Right cardiac atrium (tissue), 5 donors: ENCODE data around the gene ERGIC3. TPM values are rescaled to one million over a fixed set of nuclear protein-coding genes. Genes with fewer than 3 reads are reported as not detected.
A peak's percentile ranks its signal among the peaks of the same experiment; 100 is the strongest.

Experiments used
- ATAC-seq, 2 donors: fragments of 200-7000 bp; cut with Tn5 transposase; one replicate each; pipeline versions ENCODE4 v1.8.0 to v1.9.1; 2020; ENCODE audit warnings: moderate library complexity in 2 of 2, mild to moderate bottlenecking in 1 of 2
- DNase-seq, 3 donors: peaks; one replicate each; pipeline ENCODE4 v3.0.0-alpha.2; 2020
- H3K27ac ChIP-seq: one replicate; pipeline ENCODE4 v1.5.1; 2013; ENCODE audit warnings: mild to moderate bottlenecking, low read length, control low read depth, moderate library complexity
- H3K27me3 ChIP-seq: one replicate; pipeline ENCODE4 v1.6.1; 2013; ENCODE audit not compliant: control insufficient read depth, insufficient read depth
- H3K4me1 ChIP-seq: one replicate; pipeline ENCODE4 v1.6.1; 2013; ENCODE audit warnings: low read length; ENCODE audit not compliant: control insufficient read depth, insufficient read depth
- H3K4me3 ChIP-seq: one replicate; pipeline ENCODE4 v1.5.1; 2013; ENCODE audit warnings: low read length, control low read depth
- H3K9me3 ChIP-seq: one replicate; pipeline ENCODE4 v1.6.1; 2013; ENCODE audit warnings: low read length; ENCODE audit not compliant: control insufficient read depth
- WGBS: extraction: QIAGEN DNeasy Blood & Tissue Kit; methylation state at CpG from one replicate; pipeline ENCODE4 v1.1.7; 2013; 5-methylcytosine and 5-hydroxymethylcytosine counted together
- intact Hi-C, 4 donors: fragments of 100-400 bp; cut with DNase I; formaldehyde crosslinking; loops; one replicate each; pipeline versions ENCODE4 v1.11.0 to v1.14.0; 2022 to 2023
- long read RNA-seq, 4 donors: library from polyadenylated mRNA; unstranded; transcript quantifications; one replicate each; pipeline ENCODE4 v2.0.0, GENCODE V29; 2020 to 2021
- polyA plus RNA-seq: library from polyadenylated mRNA; stranded (reverse); fragments of 200-250 nt; gene quantifications from one replicate; pipeline ENCODE4 v1.2.3, GENCODE V29; 2013
- total RNA-seq, 4 donors: library from RNA; stranded (reverse); fragmentation: NEBNext Ultra II Directional; extraction: Animal tissue kit (Norgen Biotek cat#: 25700); gene quantifications; one replicate each; pipeline ENCODE4 v1.2.1, GENCODE V29; 2021
- donor health status: healthy with polysubstance abuse.
- donor health status: DM: no; HTN: yes; CAD: no.
- donor health status: DM: no; HTN: no; CAD: no.
- donor health status: DM: no; HTN: yes; CAD: no; lungs with severe emphysema.
- donor health status: DM: yes; HTN: yes; CAD: no.

Gene ERGIC3
- total RNA-seq: 100 to 1,000 TPM; 129 to 138 (median 133) TPM
- 83.7 TPM for polyA plus RNA-seq
- long read RNA-seq, donor 1, transcript ERGIC3-202 (13 exons, 1,359 nt): major isoform, 209 of 225 reads
- long read RNA-seq, donor 1, partial matches to known transcripts: 5 of 225 reads
- long read RNA-seq, donor 1, other reads (novel, unspliced or antisense): 10 of 225 reads
- long read RNA-seq, donor 2, transcript ERGIC3-202 (13 exons, 1,359 nt): major isoform, 95 of 109 reads
- long read RNA-seq, donor 2, partial matches to known transcripts: 5 of 109 reads
- long read RNA-seq, donor 2, other reads (novel, unspliced or antisense): 8 of 109 reads
- long read RNA-seq, donor 3, transcript ERGIC3-202 (13 exons, 1,359 nt): major isoform, 501 of 546 reads
- long read RNA-seq, donor 3, partial matches to known transcripts: 10 of 546 reads
- long read RNA-seq, donor 3, other reads (novel, unspliced or antisense): 33 of 546 reads
- long read RNA-seq, donor 4, transcript ERGIC3-202 (13 exons, 1,359 nt): major isoform, 122 of 135 reads
- long read RNA-seq, donor 4, partial matches to known transcripts: 6 of 135 reads
- long read RNA-seq, donor 4, other reads (novel, unspliced or antisense): 5 of 135 reads

GRCh38 chr20:35541783-35542662, at the start of gene ERGIC3:
Gene ERGIC3, plus strand, starts transcription at chr20:35542078. Its CDS starts 20 bp downstream, at chr20:35542098.
- H3K27ac ChIP-seq: peak within 1 kb of the TSS; percentile 7
- peak; percentile 98 to 99 (median 99) for DNase-seq
- peaks cover 8% of the 10 kb centered on the region for H3K4me1 ChIP-seq
- H3K4me3 ChIP-seq: peak within 1 kb of the TSS; percentile 79
- intact Hi-C loops: no loop called here
- no peaks in the 10 kb centered on the region for H3K9me3 ChIP-seq
- WGBS: 4% methylated on average over 57 of the region's 57 CpGs
- ATAC-seq: peak; percentile 99
- H3K27me3 ChIP-seq: no peaks in the 10 kb centered on the region

- H3K4me1 ChIP-seq: peaks cover 2% of the 10 kb centered on the region
- no peak for ATAC-seq
- 96% methylated on average over 6 of the region's 6 CpGs for WGBS
- DNase-seq: no peak
- H3K4me3 ChIP-seq: no peak overlapping the region
- no peaks in the 10 kb centered on the region for H3K9me3 ChIP-seq
- no peaks in the 10 kb centered on the region for H3K27me3 ChIP-seq
- intact Hi-C loops: no loop called here
- no peak overlapping the region for H3K27ac ChIP-seq
Observed at GRCh38 chr20:35492352-35492751, 49.5 kb upstream of the ERGIC3 start.

GRCh38 chr20:35496481-35496880, 45.4 kb upstream of the ERGIC3 start:
- no peaks in the 10 kb centered on the region for H3K27me3 ChIP-seq
- no peaks in the 10 kb centered on the region for H3K9me3 ChIP-seq
- no peak overlapping the region for H3K27ac ChIP-seq
- DNase-seq (no peak), ATAC-seq (no peak)
- H3K4me3 ChIP-seq: no peak overlapping the region
- H3K4me1 ChIP-seq: peaks cover 2% of the 10 kb centered on the region
- intact Hi-C loops: no loop called here
- 94% methylated on average over 3 of the region's 3 CpGs for WGBS

GRCh38 chr20:35497320-35497719, 44.6 kb upstream of the ERGIC3 start:
- no peaks in the 10 kb centered on the region for H3K27me3 ChIP-seq
- WGBS: 68% methylated on average over 5 of the region's 5 CpGs
- intact Hi-C loops: no loop called here
- DNase-seq (peak in 1 of 3 donors; percentile 65), ATAC-seq (peak; percentile 13 to 28)
- no peaks in the 10 kb centered on the region for H3K9me3 ChIP-seq
- peaks cover 2% of the 10 kb centered on the region for H3K4me1 ChIP-seq
- H3K27ac ChIP-seq: peak overlapping the region; percentile 12
- no peak overlapping the region for H3K4me3 ChIP-seq

GRCh38 chr20:35497780-35498189, 44.1 kb upstream of the ERGIC3 start:
- ATAC-seq (peak; percentile 91 to 97), DNase-seq (peak; percentile 86 to 94 (median 94))
- Histone ChIP-seq H3K4me1 (peaks cover 2% of the 10 kb centered on the region), H3K27ac (no peak overlapping the region), H3K27me3 (no peaks in the 10 kb centered on the region), H3K4me3 (no peak overlapping the region), H3K9me3 (no peaks in the 10 kb centered on the region)
- 69% methylated on average over 9 of the region's 9 CpGs for WGBS
- intact Hi-C loops: no loop called here

DNA sequence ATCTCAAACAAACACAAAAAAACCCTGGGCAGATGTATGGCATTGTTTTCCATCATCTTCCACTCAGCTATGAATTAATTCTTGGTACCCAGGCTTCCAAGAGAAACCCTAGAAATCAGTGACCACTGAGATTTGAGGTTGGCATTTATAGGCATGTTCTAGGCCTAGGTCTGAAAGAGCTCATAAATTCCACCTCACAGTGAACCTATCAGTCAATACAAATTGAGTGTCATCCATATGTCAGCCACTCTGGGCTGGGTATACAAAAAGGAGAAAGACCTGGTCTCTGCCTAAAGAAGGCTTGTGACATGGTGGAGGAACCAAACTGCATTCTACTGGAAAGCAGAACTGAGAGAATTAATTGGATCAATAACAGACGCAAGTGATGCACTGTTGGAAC, 42.6 kb upstream of the ERGIC3 start:
- WGBS: 76% methylated on average over 1 of the region's 1 CpG
- Histone ChIP-seq H3K27ac (no peak overlapping the region), H3K9me3 (no peaks in the 10 kb centered on the region), H3K4me3 (no peak overlapping the region), H3K27me3 (no peaks in the 10 kb centered on the region), H3K4me1 (peaks cover 2% of the 10 kb centered on the region)
- no peak for DNase-seq
- ATAC-seq: no peak
- intact Hi-C loops: no loop called here

GRCh38 chr20:35502352-35502751, 39.5 kb upstream of the ERGIC3 start:
- intact Hi-C loops: no loop called here
- DNase-seq (no peak), ATAC-seq (no peak)
- Histone ChIP-seq H3K27me3 (no peaks in the 10 kb centered on the region), H3K27ac (no peak overlapping the region), H3K4me1 (no peaks in the 10 kb centered on the region), H3K9me3 (no peaks in the 10 kb centered on the region), H3K4me3 (no peak overlapping the region)
- 89% methylated on average over 8 of the region's 8 CpGs for WGBS

DNA sequence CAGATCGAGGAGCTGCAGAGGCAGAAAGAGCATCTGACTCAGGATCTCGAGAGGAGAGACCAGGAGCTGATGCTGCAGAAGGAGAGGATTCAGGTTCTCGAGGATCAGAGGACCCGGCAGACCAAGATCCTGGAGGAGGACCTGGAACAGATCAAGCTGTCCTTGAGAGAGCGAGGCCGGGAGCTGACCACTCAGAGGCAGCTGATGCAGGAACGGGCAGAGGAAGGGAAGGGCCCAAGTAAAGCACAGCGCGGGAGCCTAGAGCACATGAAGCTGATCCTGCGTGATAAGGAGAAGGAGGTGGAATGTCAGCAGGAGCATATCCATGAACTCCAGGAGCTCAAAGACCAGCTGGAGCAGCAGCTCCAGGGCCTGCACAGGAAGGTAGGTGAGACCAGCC, 38.6 kb upstream of the ERGIC3 start:
- Histone ChIP-seq H3K27ac (no peak overlapping the region), H3K4me1 (no peaks in the 10 kb centered on the region), H3K4me3 (no peak overlapping the region), H3K9me3 (no peaks in the 10 kb centered on the region), H3K27me3 (no peaks in the 10 kb centered on the region)
- 93% methylated on average over 10 of the region's 10 CpGs for whole genome bisulfite sequencing
- no peak for DNase-seq
- ATAC-seq: no peak
- intact Hi-C loops: no loop called here

DNA sequence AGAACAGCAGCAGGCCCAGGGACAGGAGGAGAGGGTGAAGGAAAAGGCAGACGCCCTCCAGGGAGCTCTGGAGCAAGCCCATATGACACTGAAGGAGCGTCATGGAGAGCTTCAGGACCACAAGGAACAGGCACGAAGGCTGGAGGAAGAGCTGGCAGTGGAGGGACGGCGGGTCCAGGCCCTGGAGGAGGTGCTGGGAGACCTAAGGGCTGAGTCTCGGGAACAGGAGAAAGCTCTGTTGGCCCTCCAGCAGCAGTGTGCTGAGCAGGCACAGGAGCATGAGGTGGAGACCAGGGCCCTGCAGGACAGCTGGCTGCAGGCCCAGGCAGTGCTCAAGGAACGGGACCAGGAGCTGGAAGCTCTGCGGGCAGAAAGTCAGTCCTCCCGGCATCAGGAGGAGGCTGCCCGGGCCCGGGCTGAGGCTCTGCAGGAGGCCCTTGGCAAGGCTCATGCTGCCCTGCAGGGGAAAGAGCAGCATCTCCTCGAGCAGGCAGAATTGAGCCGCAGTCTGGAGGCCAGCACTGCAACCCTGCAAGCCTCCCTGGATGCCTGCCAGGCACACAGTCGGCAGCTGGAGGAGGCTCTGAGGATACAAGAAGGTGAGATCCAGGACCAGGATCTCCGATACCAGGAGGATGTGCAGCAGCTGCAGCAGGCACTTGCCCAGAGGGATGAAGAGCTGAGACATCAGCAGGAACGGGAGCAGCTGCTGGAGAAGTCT, 37.9 kb upstream of the ERGIC3 start:
- 66% methylated on average over 16 of the region's 16 CpGs for WGBS
- no peaks in the 10 kb centered on the region for H3K9me3 ChIP-seq
- no peak overlapping the region for H3K4me3 ChIP-seq
- no peaks in the 10 kb centered on the region for H3K27me3 ChIP-seq
- H3K27ac ChIP-seq: no peak overlapping the region
- intact Hi-C loops: no loop called here
- DNase-seq (peak; percentile 31 to 86 (median 78)), ATAC-seq (peak; percentile 7 to 49)
- no peaks in the 10 kb centered on the region for H3K4me1 ChIP-seq

DNA sequence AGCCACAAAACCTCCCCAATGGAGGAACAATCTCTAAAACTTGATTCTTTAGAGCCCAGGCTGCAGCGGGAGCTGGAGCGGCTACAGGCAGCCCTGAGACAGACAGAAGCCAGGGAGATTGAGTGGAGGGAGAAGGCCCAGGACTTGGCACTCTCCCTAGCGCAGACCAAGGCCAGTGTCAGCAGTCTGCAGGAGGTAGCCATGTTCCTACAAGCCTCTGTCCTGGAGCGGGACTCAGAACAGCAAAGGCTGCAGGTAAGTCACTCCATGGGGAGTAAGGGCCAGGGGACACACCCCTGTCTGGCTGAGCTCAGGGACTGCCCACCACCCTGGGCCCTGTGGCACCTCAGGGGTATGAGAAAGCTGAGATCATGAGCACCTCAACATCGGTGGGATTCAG, 37.1 kb upstream of the ERGIC3 start:
- no peaks in the 10 kb centered on the region for H3K9me3 ChIP-seq
- DNase-seq: no peak
- WGBS: 86% methylated on average over 5 of the region's 5 CpGs
- H3K27me3 ChIP-seq: no peaks in the 10 kb centered on the region
- intact Hi-C loops: no loop called here
- ATAC-seq: no peak
- no peaks in the 10 kb centered on the region for H3K4me1 ChIP-seq
- no peak overlapping the region for H3K27ac ChIP-seq
- H3K4me3 ChIP-seq: no peak overlapping the region
